Posterior vena cava (tissue), 2 donors: Measurements from ENCODE around the gene GPR179. TPM values are rescaled to one million over a fixed set of nuclear protein-coding genes. Genes with fewer than 3 reads are reported as not detected.
"Not testable (repeated sequence)": the region's sequence is repeated elsewhere in the genome, so short reads cannot be mapped to it uniquely, and the experiment has no call there.

ENCODE experiments used
- DNase-seq: peaks from one replicate; pipeline ENCODE4 v3.0.0-alpha.2; 2020; ENCODE audit warnings: low spot score
- intact Hi-C, 2 donors: fragments of 100-400 bp; cut with DNase I; formaldehyde crosslinking; loops; one replicate each; pipeline versions ENCODE4 v1.14.1 to v1.14.2; 2022 to 2023
- total RNA-seq, 2 donors: library from RNA; stranded (reverse); fragmentation: NEBNext Ultra II Directional; extraction: Animal tissue kit (Norgen Biotek cat#: 25700); gene quantifications; one replicate each; pipeline ENCODE4 v1.2.1, GENCODE V29; 2021
- donor health status: DM: yes; HTN: yes; CAD: no.
- donor health status: DM: yes; HTN: yes; CAD: no.

The GPR179 gene
- total RNA-seq, 2 donors from 2014 or later = 0.05 TPM; not detected in 1

- intact Hi-C loops = no loop called here
- DNase-seq = no peak
Measured at GRCh38 chr17:38328620-38329019, 15.1 kb downstream of the GPR179 start.

GRCh38 chr17:38327936-38328335 is 15.8 kb downstream of the GPR179 start:
- no peak for DNase-seq
- intact Hi-C loops = no loop called here

GRCh38 chr17:38326996-38327792 is 16.6 kb downstream of the GPR179 start:
- no peak for DNase-seq
- intact Hi-C loops = no loop called here

DNA sequence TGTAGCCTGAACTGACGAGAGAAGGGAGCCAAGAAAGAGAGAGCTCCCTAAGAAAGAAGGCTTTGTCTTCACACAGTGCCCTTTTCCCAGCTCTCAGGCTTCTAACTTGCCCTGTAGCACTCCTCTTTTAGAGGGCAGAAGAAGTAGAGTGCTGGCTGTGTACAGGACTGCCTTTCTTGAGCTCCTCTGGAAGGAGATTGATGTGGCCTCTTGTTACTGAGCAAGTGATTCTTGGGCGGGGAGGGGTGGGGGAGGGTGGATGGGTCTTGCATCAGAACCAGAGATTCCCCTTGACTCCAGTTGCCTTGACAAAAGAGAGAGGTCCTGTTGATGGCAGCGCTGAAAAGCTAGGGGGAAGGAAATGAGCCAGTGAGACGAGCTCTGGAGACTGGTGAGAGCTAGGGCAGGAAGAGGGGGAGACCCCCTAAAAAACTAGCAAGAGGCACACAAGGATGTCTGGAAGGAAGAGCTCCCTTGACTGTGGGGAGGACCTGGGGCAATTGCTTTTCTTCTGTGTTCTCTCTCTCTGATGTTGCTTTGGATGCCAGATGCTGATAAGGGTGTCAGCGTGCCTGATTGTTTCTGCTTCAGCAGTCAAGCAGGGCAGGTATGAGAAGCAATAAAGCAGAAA is 18.4 kb downstream of the GPR179 start:
- intact Hi-C loops = no loop called here
- no peak for DNase-seq

DNA sequence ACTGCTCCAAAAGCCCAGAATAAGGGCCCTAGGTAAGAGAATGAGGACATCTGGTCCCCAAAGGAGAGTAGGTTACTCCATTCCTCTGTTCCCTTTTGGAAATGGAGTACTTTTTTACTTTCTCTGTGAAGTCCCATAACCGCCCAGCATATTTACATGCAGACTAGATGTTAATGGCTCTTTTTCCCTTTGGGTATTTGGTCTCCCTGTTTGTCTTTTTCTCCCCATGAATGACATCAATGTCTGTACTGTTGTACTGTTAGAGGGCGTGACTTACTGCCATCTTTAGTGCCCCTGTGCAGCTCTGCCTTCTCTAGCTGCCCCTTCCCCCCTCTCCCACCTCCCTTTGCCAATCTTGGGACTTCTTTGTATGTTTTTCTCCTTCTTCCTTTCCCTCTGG is 19.0 kb downstream of the GPR179 start:
- intact Hi-C loops = no loop called here
- no peak for DNase-seq

DNA sequence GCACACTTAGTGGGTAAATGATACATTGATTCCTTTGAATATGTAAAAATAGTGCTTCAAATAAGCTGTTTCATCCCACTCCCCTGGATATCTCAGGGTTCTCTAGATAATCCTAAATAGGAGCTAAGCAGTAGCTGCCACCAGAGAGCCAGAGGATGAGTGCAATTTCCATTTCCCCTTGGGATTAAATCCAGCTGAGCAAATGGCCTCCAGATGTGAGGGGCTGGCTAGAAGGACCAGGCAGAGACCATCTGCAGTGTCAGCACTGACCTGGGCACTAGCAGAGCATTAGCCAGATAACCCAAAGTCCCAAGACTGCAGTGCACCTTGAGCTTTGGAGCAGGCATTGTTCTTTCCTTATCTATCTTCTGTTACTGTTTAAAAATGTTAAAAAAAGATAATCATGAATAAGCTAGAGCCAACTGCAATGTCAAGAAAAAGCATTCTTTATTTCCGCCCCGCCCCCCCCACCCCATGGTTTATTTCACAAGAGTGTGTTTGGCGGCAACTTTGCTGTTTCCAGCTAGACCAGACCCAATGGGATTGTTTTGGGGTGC is 19.5 kb downstream of the GPR179 start:
- no peak for DNase-seq
- intact Hi-C loops = no loop called here

GRCh38 chr17:38322897-38323296 is 20.9 kb downstream of the GPR179 start:
- intact Hi-C loops = no loop called here
- no peak for DNase-seq

- intact Hi-C loops = no loop called here
- no peak for DNase-seq
Measured at GRCh38 chr17:38322156-38322779, 21.5 kb downstream of the GPR179 start.

GRCh38 chr17:38320482-38320881 is 23.3 kb downstream of the GPR179 start:
- intact Hi-C loops = no loop called here
- DNase-seq = no peak

DNA sequence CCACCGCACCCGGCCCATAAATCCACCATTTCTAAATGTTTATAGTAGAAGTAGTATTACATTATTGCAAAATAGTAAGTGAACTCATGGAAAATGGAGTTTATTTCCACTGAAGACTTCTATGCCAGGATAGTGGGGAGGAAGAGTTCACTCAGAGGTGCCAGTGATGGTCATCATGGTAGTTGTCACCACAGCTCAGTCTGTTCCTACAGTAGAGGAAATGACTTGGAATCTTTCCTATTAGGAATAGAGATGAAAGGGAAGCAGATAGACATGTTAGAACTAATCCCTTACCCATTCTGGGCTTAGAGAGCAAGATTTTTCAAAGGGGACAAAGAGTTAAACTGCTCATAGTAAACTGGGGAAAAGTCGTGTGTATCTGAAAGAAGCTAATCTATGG is 26.7 kb downstream of the GPR179 start:
- intact Hi-C loops = no loop called here
- DNase-seq = no peak

- intact Hi-C loops = no loop called here
- DNase-seq = peak; percentile 4
Measured at GRCh38 chr17:38315497-38315896, 28.3 kb downstream of the GPR179 start.

DNA sequence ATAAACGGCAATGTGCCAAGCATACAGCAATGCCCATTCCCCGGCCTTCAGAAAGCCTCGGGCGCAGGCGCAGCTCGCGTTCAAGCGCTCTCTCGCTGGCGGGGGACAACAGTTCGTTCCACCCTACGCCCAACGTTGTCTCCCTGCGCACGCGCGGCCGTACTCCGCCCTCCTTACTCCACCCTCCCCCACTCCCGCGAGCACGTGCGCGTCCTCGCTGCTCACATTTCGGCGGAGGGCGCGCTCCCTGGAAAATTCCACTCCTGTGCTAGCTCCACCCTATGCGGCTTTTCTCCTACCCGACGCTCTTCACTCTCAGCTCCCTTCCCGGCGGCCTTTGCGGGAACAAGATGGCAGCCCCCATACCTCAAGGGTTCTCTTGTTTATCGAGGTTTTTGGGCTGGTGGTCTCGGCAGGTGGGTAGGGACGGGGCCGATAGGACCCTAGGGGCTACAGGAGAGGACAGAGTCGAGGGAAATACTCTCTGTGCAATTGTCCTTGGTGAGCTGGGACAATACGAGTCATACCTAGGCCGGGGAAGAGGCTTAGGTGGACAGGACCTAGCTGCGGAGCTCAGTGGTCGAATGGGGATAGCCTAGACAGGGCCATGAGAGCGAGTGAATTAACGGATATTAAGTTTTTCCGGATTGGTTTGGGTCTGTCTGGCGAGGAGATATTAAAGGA is 46.8 kb downstream of the GPR179 start, which contains the start of gene MRPL45:
TSS of gene MRPL45 (plus strand) at position 335 of the 684 bp plus-strand sequence. CDS start at position 351, 16 bp downstream.
- DNase-seq = peak; percentile 99
- intact Hi-C loops = not testable (repeated sequence)

GRCh38 chr17:38295602-38296365 is 48.0 kb downstream of the GPR179 start:
- DNase-seq, intact Hi-C loops: not testable (repeated sequence)

DNA sequence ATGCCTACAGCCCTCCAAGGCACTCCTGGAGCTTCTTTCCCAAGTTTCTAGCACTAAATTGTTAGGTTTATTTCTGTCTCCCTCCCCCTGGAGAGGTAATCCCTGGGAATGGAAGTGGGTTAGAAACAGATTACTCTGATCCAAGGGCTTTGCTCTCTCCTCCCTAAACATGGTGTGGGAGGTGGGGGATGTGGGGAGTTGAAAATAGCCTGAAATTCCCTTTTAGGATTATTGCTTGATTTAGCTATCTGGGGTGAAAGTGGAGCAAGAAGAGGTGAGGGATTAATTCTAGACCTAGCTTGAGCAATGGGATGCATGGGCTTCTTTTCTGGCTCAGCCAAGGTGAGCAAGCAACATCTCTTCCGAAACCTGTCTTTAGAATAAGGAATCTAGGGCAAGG is 54.0 kb downstream of the GPR179 start:
- DNase-seq, intact Hi-C loops: not testable (repeated sequence)

DNA sequence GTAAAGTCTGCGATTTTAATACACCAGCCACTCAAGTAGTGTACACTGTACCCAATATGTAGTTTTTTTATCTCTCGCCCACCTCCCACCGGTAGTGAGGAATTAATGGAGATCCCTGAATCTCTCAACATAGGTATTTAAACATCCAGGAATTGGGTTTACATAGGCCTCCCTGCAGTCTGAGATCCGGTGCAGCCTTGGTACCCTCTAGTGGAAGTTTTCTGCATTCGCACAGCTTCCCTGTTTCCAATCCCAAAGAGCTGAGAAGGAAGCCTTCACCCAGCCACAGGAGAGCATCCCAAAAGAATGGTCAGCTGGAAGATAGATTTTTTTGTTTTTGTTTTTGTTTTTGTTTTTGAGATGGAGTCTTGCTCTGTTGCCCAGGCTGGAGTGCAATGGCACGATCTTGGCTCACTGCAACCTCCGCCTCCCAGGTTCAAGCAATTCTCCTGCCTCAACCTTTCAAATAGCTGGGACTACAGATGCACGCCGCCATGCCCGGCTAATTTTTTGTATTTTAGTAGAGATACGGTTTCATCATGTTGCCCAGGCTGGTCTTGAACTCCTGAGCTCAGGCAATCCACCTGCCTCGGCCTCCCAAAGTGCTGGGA is 55.4 kb downstream of the GPR179 start:
- DNase-seq, intact Hi-C loops: not testable (repeated sequence)

GRCh38 chr17:38286501-38287091 is 57.2 kb downstream of the GPR179 start:
- DNase-seq, intact Hi-C loops: not testable (repeated sequence)

- DNase-seq, intact Hi-C loops: not testable (repeated sequence)
Measured at GRCh38 chr17:38285994-38286393, 57.8 kb downstream of the GPR179 start.
